Heart left ventricle (tissue), 16 donors: Measurements from ENCODE around the gene GABBR2. TPM values are rescaled to one million over a fixed set of nuclear protein-coding genes. Genes with fewer than 3 reads are reported as not detected.

Experiments used
- ATAC-seq, 4 donors: fragments of 200-7000 bp; cut with Tn5 transposase; one replicate each; pipeline ENCODE4 v1.9.1; 2020 to 2022; ENCODE audit warnings: moderate library complexity in 4 of 4, mild to moderate bottlenecking in 3 of 4, moderate number of reproducible peaks in 1 of 4
- DNase-seq, 5 donors: peaks; one replicate each; pipeline ENCODE4 v3.0.0-alpha.2; 2020
- H3K27ac ChIP-seq, 12 donors: fragments of 200-600 bp; sonication (generic) in 4 of 12; one replicate each; pipeline versions ENCODE4 v1.5.0 to v1.8.0; 2016 to 2022; ENCODE audit warnings: mild to moderate bottlenecking in 2 of 12
- H3K27me3 ChIP-seq, 9 donors: fragments of 200-600 bp; sonication (generic) in 2 of 9; one replicate each; pipeline versions ENCODE4 v1.5.1 to v1.8.0; 2016 to 2022; ENCODE audit warnings: mild to moderate bottlenecking in 3 of 9
- H3K36me3 ChIP-seq, 9 donors: fragments of 200-600 bp; sonication (generic) in 2 of 9; one replicate each; pipeline versions ENCODE4 v1.5.0 to v1.8.0; 2018 to 2022; ENCODE audit warnings: mild to moderate bottlenecking in 2 of 9
- H3K4me1 ChIP-seq, 12 donors: fragments of 200-600 bp; sonication (generic) in 4 of 12; one replicate each; pipeline versions ENCODE4 v1.5.0 to v1.8.0; 2016 to 2022; ENCODE audit warnings: mild to moderate bottlenecking in 3 of 12
- H3K4me3 ChIP-seq, 12 donors: fragments of 200-600 bp; sonication (generic) in 4 of 12; one replicate each; pipeline versions ENCODE4 v1.5.0 to v1.8.0; 2017 to 2022; ENCODE audit warnings: mild to moderate bottlenecking in 9 of 12, moderate library complexity in 4 of 12
- H3K9me3 ChIP-seq, 12 donors: fragments of 200-600 bp; sonication (generic) in 4 of 12; one replicate each; pipeline versions ENCODE4 v1.5.0 to v1.8.0; 2016 to 2022; ENCODE audit warnings: mild to moderate bottlenecking in 1 of 12
- POLR2A ChIP-seq, 2 donors: fragments of 450-650 bp; IDR thresholded peaks; one replicate each; pipeline ENCODE4 v1.6.1; 2017; ENCODE audit warnings: antibody characterized with exemption in 2 of 2, mild to moderate bottlenecking in 2 of 2, moderate library complexity in 2 of 2
- WGBS, 4 donors: extraction: QIAGEN DNeasy Blood & Tissue Kit in 2 of 4; methylation state at CpG; one replicate each; pipeline versions ENCODE4 v1.1.5 to v1.1.7; 2013 to 2018; 5-methylcytosine and 5-hydroxymethylcytosine counted together
- intact Hi-C, 10 donors: fragments of 100-400 bp; cut with DNase I; formaldehyde crosslinking; loops; one replicate each; pipeline versions ENCODE4 v1.11.1 to v1.14.2; 2022
- polyA plus RNA-seq, 2 donors: library from polyadenylated mRNA; stranded (reverse); fragments of 200-250 nt; gene quantifications; one replicate each; pipeline ENCODE4 v1.2.3, GENCODE V29; 2013
- total RNA-seq, 9 donors: library from RNA; depleted of rRNA in 2 of 9; stranded (reverse); fragments of >200 nt in 2 of 9; fragmentation: NEBNext Ultra II Directional in 3 of 9; extraction: Animal tissue kit (Norgen Biotek cat#: 25700) in 3 of 9; gene quantifications; one replicate each; pipeline versions ENCODE4 v1.1.0 to v1.2.4, GENCODE V29; 2016 to 2023
- TF ChIP-seq, protein P1 (sequence below), 12 donors: fragments of 200-600 bp; sonication (generic) in 4 of 12; IDR thresholded peaks; one replicate each; pipeline versions ENCODE4 v1.5.0 to v1.8.0; 2018 to 2022; ENCODE audit warnings: antibody characterized with exemption in 12 of 12, mild to moderate bottlenecking in 5 of 12
- donor health status: ischemic (EF 13 %, LVEDD 7.1; RV severe dilation, severe dysfunction).
- donor health status: healthy with polysubstance abuse.
- donor health status: DM: no; HTN: yes; CAD: no.
- donor health status: DM: no; HTN: no; CAD: no.
- donor health status: ischemic (EF 25% LVEDD 6.9; RV normal size, moderate dysfunction).
- donor health status: ischemic (EF 25% LVEDD 5.7; RV mildly dilated, moderate dysfunction).
- donor health status: healthy.
- donor health status: DM: yes; HTN: yes; CAD: no.
- donor health status: ischemic (EF 35%, LVEDD 5.7; RV mildly dilated, moderate dysfunction).
- donor health status: nonischemic (EF 11% LVEDD 7.7; RV severe dilation, severe dysfunction).
- donor health status: DM: yes; HTN: yes; CAD: no.
- donor health status: PGD.
- donor health status: ischemic (EF 29% LVEDD 5.4; RV normal size, mild dysfunction).
- donor health status: nonischemic (EF 23%, LVEDD 6.1; RV moderate dilation, normal function).

Gene GABBR2
- total and polyA plus RNA-seq, 11 donors, result 0.11 to 3.4 (median 0.58) TPM

DNA sequence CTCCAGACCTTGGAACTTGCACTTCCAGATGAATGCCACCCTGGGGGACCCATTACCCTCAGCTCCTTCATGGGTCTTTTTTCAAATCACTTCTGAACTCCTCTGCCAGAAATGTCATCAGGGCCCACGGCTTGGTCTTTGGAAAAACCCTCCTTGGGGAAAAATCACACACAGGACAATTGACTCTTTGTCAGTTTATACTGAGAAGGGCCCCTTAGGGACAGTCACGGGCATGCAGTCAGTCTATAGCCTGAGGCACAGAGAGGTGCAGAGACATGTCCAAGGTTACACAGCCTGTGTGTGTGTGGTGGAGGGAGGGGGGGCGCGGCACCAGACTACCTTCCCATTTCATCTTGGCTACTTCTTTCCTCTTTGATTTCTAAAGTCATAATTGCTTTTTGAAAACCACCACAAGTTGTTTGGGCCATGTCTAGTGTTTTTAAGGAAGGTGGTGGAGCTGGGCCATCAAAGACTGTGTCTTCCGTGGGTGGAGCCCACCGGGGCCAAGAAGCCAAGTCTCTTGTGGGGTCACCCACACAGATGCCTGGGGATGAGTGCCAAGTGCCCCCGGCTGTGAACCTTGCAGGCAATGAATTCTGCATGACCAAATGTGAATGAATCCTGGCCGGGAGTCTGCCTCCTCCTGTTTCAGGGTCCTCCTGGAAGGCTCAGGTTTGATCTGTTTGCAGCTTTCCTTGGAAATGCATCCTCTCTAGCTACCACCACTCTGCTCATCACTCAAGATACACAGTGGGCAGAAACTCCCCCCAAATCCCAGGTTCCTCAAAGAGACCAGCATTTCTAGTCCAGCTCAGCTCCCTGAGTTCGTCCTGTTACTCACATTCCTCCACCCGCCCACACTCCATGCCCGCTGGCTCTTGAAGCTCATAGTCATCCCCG lies 253.2 kb downstream of the GABBR2 start:
- TF ChIP-seq, protein P1, sequence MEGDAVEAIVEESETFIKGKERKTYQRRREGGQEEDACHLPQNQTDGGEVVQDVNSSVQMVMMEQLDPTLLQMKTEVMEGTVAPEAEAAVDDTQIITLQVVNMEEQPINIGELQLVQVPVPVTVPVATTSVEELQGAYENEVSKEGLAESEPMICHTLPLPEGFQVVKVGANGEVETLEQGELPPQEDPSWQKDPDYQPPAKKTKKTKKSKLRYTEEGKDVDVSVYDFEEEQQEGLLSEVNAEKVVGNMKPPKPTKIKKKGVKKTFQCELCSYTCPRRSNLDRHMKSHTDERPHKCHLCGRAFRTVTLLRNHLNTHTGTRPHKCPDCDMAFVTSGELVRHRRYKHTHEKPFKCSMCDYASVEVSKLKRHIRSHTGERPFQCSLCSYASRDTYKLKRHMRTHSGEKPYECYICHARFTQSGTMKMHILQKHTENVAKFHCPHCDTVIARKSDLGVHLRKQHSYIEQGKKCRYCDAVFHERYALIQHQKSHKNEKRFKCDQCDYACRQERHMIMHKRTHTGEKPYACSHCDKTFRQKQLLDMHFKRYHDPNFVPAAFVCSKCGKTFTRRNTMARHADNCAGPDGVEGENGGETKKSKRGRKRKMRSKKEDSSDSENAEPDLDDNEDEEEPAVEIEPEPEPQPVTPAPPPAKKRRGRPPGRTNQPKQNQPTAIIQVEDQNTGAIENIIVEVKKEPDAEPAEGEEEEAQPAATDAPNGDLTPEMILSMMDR (IDR thresholded peaks at IDR 0.05), result no peak
- no peak for TF ChIP-seq POLR2A (IDR thresholded peaks at IDR 0.05)
- WGBS, 4 donors, result 63 to 72% (median 68%) methylated on average over 12 of the region's 12 CpGs

DNA sequence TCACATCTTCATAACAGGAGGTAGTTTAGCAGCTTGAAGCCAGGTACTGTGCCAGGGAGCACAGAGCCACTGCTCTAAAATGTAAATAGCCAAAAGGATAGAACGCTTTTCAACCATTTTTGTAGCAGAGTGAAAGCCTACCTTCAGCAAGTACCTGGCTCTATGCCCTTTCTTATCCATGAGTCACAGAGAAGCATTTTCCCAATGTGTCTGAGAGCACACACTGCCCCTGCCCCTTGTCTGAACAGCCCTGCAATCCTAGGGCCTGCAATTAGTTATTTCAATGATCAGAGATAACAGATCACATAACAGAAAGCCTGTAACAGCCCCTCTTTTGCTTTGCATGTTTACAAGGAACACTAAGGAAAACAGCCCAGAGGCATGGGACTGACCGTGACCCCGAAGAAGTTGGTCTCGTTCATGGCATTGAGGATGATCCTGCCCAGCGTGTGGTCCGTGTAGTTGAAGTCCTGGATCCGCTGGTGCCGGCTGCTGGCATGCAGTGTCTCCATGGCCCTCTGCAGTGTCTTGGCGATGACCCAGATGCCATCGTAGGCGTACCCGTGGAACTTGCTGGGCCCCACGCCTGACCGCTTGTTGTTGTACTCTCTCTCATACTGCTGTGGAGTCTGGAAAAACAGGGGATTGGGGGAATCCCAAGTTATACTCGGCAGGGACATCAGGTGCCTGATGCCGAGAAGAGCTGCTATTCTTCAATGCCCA lies 255.0 kb downstream of the GABBR2 start:
- Histone ChIP-seq H3K4me3 (no peak overlapping the region), H3K4me1 (no peaks in the 10 kb centered on the region), H3K36me3 (no peaks in the 10 kb centered on the region), H3K9me3 (peaks cover 0 to 3% (median 0%) of the 10 kb centered on the region in 12 donors), H3K27ac (no peak overlapping the region), H3K27me3 (peaks cover 0 to 14% (median 0%) of the 10 kb centered on the region in 9 donors)
- ATAC-seq (no peak), DNase-seq (no peak)
- TF ChIP-seq, protein P1 (IDR thresholded peaks at IDR 0.05), result no peak
- no peak for TF ChIP-seq POLR2A (IDR thresholded peaks at IDR 0.05)
- intact Hi-C loops, result no loop called here
- WGBS, 4 donors, result 82 to 90% (median 87%) methylated on average over 9 to 16 of the region's 16 CpGs

More for the DNA sequence above, 253.2 kb downstream of the GABBR2 start:
- DNase-seq (no peak), ATAC-seq (no peak)
- Histone ChIP-seq H3K4me3 (no peak overlapping the region), H3K4me1 (no peaks in the 10 kb centered on the region), H3K27me3 (peaks cover 0 to 14% (median 0%) of the 10 kb centered on the region in 9 donors), H3K9me3 (peaks cover 0 to 14% (median 9%) of the 10 kb centered on the region in 12 donors), H3K27ac (no peak overlapping the region), H3K36me3 (no peaks in the 10 kb centered on the region)
- intact Hi-C loops, result no loop called here

DNA sequence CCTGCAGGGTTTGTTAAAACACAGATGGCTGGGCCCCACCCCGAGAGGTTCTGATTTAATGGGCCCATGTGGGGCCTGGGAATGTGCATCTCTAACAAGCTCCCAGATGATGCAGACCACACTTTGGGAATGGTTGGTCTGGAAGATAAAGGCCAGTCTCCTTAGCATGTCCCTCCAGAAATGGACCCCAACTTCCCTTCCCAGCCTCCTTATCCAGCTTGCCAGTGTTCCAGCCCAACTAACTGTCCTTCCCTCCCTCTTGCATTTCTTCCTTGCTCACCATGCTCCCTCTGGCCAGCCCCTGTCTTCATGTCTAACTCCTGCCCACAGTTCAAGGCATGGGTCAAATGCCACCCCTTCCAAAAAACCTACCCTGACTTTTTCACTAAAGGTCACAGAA lies 257.2 kb downstream of the GABBR2 start:
- H3K4me3 ChIP-seq, result no peak overlapping the region
- DNase-seq (no peak), ATAC-seq (no peak)
- no peak overlapping the region for H3K27ac ChIP-seq
- no peaks in the 10 kb centered on the region for H3K4me1 ChIP-seq
- H3K27me3 ChIP-seq, result peaks cover 0 to 7% (median 0%) of the 10 kb centered on the region in 9 donors
- peaks cover 0 to 3% (median 0%) of the 10 kb centered on the region in 12 donors for H3K9me3 ChIP-seq
- WGBS, 4 donors, result 64 to 89% (median 75%) methylated on average over 1 of the region's 1 CpG
- intact Hi-C loops, result no loop called here
- TF ChIP-seq POLR2A (IDR thresholded peaks at IDR 0.05), result no peak
- TF ChIP-seq, protein P1 (IDR thresholded peaks at IDR 0.05), result no peak
- H3K36me3 ChIP-seq, result no peaks in the 10 kb centered on the region

GRCh38 chr9:98450496-98450895 lies 258.2 kb downstream of the GABBR2 start:
- peaks cover 0 to 3% (median 0%) of the 10 kb centered on the region in 12 donors for H3K9me3 ChIP-seq
- H3K4me1 ChIP-seq, result no peaks in the 10 kb centered on the region
- ATAC-seq (no peak), DNase-seq (no peak)
- intact Hi-C loops, result no loop called here
- H3K27ac ChIP-seq, result no peak overlapping the region
- H3K4me3 ChIP-seq, result no peak overlapping the region
- 69 to 81% (median 73%) methylated on average over 2 of the region's 2 CpGs for WGBS, 4 donors
- peaks cover 0 to 5% (median 0%) of the 10 kb centered on the region in 9 donors for H3K27me3 ChIP-seq
- TF ChIP-seq POLR2A (IDR thresholded peaks at IDR 0.05), result no peak
- H3K36me3 ChIP-seq, result no peaks in the 10 kb centered on the region
